HG03571 (cell line): ENCODE measurements around the gene DLG1.
"Not testable (repeated sequence)": the region's sequence is repeated elsewhere in the genome, so short reads cannot be mapped to it uniquely, and the experiment has no call there.

ENCODE experiments used
- ATAC-seq: cut with Tn5 transposase; IDR thresholded peaks from one replicate; pipeline ENCODE4 v1.9.1; 2021; ENCODE audit not compliant: unreplicated experiment

DLG1 gene

GRCh38 chr3:197122394-197122793 lies 176.0 kb downstream of the DLG1 start:
- ATAC-seq: no peak

DNA sequence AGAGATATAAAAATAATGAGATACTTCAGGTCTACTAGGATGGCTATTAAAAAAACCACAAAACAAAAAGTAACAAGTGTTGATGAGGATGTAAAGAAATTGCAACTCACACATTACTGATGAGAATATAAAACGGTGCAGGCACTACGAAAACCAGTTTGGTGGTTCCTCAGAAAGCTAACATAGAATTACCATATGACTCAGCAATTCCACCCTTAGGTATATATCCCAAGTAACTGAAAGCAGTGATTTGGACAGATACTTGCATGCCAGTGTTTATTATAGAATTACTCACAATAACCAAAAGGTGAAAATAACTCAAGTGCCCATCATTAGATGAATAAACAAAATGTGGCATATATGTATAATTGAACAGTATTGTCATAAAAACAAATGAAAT lies 181.3 kb downstream of the DLG1 start:
- no peak for ATAC-seq

- no peak for ATAC-seq
Measured at GRCh38 chr3:197114007-197114406, 184.4 kb downstream of the DLG1 start.

DNA sequence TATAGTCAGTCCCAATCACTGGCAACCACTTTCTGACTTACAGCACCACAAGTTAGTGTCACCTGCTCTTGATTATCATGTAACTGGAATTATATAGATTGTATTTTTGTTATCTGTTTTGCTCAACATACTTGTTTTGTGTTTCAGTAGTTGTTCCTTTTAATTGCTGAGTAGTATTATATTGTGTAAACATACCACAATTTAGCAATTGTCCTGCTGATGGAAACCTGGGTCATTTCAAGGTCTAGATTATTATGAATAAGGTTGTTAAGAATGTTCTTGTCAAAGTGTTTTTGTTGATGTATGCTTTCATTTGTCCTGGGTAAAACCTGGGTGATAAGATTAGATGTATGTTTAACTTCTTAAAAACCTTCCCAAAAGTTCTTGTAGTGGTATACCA lies 186.7 kb downstream of the DLG1 start:
- no peak for ATAC-seq

GRCh38 chr3:197105786-197106185 lies 192.6 kb downstream of the DLG1 start:
- ATAC-seq: no peak

DNA sequence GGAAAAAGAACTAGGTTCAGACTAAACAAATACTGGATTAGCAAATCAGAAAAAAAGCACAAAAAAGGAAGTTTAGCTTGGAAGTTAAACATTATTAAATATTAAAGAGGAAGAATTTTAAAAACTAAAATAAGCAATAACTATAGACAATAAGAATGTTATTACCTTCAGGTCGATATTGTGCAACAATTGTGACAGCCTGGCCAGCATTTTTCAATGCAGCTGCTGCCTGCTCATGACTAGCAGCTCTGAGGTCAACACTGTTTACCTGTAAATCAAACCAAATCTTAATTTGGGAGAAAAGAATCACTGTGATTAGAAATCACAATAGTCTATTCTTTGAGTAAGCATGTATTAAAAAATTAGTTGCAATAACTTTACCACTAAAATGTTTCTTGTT lies 193.7 kb downstream of the DLG1 start:
- ATAC-seq: no peak

DNA sequence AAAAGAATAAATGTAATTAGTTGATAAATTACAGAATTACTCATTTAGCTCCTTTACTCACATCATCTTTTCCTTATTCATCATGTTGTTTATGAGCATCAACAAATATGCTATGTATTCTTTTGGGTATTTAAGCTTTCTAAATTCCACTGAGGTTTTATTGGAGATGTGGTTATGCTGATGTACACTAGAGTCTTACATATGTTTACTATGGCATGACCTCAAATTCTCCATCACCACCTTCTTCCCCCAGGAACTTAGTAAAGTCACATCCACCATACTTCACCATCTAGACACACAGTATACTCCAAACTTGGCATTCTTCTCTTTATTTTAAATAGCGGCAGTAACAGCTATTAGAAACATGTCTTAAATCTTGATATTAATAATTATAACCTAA lies 194.6 kb downstream of the DLG1 start:
- no peak for ATAC-seq

- no peak for ATAC-seq
Measured at GRCh38 chr3:197093871-197094270, 204.5 kb downstream of the DLG1 start.

- no peak for ATAC-seq
Measured at GRCh38 chr3:197088370-197088769, 210.0 kb downstream of the DLG1 start.

DNA sequence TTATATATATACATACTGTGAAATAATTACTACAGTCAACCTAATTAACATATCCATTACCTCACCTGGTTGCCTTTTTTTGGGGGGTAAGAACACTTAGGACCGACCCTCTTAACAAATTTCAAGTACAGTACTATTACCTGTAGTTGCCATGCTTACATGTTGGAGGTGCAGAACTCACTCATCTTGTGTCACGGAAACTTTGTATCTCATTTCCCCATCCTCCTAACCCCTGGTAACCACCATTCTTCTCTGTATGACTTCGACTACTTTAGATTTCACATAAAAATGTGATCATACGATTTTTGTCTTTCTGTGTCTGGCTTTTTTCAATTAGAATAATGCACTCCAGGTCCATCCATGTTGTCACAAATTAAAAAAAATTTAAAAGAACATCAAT lies 213.3 kb downstream of the DLG1 start:
- no peak for ATAC-seq

DNA sequence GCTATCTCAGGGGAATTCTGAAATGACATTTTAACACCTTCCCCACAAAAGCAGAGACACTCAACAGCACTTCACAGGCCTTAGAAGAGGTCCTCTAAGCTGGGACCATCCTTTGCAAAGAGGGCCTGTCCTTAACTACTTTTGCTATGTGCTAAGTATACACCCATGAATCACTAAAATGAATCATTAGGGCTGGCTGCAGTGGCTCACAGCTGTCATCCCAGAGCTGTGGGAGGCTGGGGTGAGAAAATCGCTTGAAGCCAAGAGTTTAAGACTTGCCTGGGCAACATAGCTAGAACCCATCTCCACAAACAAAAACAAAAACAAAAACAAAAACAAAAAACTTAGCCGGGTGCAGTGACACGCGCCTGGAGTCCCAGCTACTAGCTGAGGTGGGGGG lies 214.9 kb downstream of the DLG1 start:
- no peak for ATAC-seq

- no peak for ATAC-seq
Measured at GRCh38 chr3:197082871-197083270, 215.5 kb downstream of the DLG1 start.

DNA sequence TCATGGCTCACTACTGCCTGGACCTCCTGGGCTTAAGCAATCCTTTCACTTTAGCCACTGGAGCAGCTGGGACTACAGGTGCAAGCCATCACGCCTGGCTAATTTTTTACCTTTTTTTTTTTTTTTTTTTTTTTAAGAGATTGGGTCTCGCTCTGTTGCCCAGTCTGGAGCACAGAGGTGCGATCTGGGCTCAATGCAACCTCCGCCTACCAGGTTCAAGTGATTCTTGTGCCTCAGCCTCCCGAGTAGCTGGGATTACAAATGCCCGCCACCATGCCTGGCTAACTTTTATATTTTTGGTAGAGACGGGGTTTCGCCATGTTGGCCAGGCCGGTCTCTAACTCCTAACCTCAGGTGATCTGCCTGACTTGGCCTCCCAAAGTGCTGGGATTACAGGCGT lies 218.1 kb downstream of the DLG1 start:
- ATAC-seq: no peak

GRCh38 chr3:197076415-197076814 lies 222.0 kb downstream of the DLG1 start:
- no peak for ATAC-seq

DNA sequence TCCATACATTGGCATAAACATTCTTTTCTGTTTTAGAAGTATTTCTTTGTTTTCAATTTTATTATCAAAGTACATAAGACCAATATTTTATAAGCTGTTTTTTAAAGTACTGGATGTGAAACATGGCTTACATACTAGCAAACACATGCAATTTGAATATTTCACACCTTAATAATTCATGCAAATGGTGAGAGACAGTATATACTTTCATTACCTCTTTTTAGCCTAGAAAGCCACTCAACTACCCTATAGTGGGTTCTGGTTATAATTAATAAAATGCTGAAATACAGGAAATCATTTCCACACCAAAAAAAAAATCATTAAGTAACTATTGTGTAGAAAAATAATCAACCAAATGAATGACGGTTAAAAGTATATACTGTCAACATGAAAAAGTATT lies 230.3 kb downstream of the DLG1 start:
- peak; percentile 59 for ATAC-seq

DNA sequence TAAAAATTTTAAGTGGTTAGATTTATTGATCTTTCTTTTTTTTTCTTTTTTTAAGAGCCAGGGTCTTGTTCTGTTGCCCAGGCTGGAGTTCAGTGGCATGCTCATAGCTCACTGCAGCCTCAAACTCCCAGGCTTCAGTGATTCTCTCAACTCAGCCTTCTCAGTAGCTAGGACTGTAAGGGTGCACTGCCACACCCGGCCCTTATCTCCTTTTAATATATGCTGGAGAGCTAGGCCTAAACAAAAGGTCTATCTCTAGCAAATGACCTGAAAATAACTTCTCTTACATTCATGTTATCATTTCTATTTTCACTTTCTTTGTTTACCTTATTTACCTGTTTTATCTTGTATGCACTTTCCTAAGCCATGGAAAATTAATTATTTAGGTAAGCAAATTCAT lies 233.6 kb downstream of the DLG1 start:
- ATAC-seq: no peak

- ATAC-seq: no peak
Measured at GRCh38 chr3:197062446-197062845, 236.0 kb downstream of the DLG1 start.

DNA sequence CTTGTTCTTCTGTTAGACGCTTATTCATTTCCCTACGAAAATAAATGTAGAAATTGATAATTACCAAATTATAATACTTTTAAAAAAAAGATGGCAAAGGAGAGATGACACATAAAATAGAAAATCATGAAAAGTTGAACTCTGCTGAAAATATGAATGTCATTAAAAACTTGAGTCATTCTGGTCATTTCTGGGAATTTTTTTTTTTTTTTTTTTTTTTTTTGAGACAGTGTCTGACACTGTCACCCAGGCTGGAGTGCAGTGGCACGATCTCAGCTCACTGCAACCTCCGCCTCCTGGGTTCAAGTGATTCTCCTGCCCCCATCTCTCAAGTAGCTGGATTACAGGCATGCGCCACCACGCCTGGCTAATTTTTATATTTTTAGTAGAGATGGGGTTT lies 246.8 kb downstream of the DLG1 start:
- ATAC-seq: not testable (repeated sequence)

DNA sequence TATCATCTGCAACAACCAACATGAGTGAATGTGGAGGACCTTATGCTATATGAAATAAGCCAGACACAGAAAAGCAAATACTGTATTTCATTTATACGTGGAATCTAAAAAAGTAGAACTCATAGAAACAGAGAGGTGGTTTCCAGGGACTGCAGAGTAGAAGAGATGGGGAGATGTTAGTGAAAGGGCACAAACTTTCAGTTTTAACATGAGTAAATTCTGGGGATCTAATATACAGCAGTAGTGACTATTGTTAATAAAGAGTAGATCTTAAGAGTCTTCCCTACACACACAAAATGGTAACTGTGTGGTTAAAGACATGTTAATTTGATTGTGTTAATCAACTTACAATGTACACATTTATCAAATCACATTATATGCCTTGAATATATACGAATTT lies 247.9 kb downstream of the DLG1 start:
- ATAC-seq: no peak

- ATAC-seq: no peak
Measured at GRCh38 chr3:197042539-197042938, 255.9 kb downstream of the DLG1 start.

DNA sequence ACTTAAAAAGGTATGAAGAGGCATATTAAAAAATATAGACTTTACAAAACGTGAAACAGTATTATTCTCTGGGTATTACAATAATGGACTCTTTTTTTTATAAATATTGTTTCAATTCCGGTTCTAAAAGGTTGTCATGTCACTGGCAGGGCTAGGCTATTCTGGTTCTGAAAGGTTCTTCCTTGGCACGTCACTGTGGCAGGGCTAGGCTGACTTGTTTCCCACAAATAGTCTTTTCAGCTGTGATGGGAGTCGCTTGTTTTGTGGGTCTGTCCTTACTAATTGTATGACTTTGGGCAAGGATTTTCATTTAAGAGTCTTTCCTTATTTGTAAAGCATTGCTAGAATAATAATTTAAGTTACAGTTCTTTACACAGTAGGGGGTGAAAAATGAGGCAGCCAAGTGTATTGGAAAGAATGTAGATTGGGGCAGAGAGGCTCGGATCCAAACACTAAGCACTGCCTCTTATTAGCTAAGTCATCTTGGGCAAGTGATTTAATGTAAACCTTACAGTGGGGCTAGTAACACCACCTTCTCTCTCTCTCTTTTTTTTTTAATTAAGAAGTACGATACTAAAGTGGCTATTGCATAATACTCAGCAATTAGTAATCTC lies 256.4 kb downstream of the DLG1 start:
- ATAC-seq: no peak

DNA sequence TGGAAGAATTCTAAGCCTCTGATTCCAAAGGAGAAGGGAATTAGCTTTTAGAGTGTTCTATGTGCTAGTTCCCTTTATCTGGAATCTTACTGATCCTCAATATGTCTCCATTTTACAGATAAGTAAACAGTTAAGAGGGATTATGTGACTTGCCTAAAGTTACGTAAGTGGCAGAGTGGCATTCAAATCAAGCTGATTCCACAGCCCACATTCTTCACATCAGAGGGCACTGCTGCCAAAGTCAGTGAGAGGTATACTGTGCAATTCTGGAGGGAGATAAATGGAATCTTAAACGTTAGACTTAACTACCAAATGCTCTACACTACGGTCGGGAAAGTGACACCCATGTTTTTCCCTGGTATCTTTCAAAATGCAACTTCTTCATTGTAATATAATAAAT lies 257.8 kb downstream of the DLG1 start:
- no peak for ATAC-seq

DNA sequence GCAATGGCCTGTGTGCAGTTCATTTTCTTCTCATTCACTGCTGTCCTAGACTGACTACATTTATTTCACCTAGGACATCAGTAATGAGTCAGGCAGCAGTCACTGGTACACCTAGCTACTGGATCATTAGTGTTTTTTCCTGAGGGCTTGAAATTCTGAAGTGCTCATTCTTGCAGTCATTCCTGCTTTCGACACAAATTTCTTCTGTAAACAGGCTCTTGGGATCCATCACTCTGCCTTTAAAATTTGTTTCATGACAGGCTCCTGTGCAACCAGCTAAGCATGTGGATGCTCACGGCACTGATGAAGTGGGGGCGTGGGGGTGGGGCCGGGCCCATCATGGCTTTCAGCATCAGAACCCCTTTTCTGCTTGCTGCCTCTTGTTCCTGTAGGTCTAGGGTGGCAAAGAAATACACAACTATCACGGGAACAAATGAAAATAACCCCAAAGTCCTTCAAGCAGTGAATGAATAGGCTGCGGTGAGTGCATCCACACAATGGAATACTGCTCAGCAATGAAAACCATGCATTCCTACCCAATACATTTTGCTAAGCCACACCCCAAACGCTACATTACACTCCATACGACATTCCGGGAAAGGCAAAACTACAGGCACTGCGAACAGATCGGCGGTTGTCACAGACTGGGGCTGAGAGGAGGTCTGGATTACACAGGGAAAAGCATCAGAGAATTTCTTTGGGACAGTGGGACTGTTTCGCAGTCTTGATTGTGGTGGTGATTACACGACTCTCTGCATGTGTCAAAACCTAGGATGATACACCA lies 259.5 kb downstream of the DLG1 start:
- no peak for ATAC-seq
